HepG2 (cell line): ENCODE measurements around the gene FOXS1. TPM values are rescaled to one million over a fixed set of nuclear protein-coding genes. Genes with fewer than 3 reads are reported as not detected.

Source experiments
- ATAC-seq: fragments of 200-7000 bp; cut with Tn5 transposase; 3 replicates; pipeline ENCODE4 v1.9.1; 2020; ENCODE audit warnings: mild to moderate bottlenecking, moderate library complexity
- BruUV-seq: library from RNA; stranded (reverse); fragments of 400-500 nt; replicated peaks from 2 replicates; lab custom pipeline; 2021; lab: Mats Ljungman, UMichigan
- CTCF ChIA-PET: fragments of 300-600 bp; formaldehyde crosslinking; extraction: SDS; loops from one replicate; lab custom pipeline; 2021; ENCODE audit warnings: low total read pairs, inconsistent platforms, low intra/inter-chr PET ratio; lab: Yijun Ruan, JAX
- POLR2A ChIA-PET: fragments of 350-600 bp; sonication (Branson Sonifier 250); formaldehyde crosslinking; loops from one replicate; lab custom pipeline; 2020; ENCODE audit warnings: antibody characterized with exemption, inconsistent platforms; lab: Yijun Ruan, JAX
- DNase-seq: peaks from one replicate; pipeline ENCODE4 v3.0.0-alpha.2; 2015; ENCODE audit warnings: low spot score
- FAIRE-seq: peaks from 3 replicates; lab custom pipeline; 2011; peaks lifted over from hg19 to GRCh38; lab: Jason Lieb, UNC
- H2AFZ ChIP-seq: one replicate; pipeline ENCODE4 v1.6.1; 2011; ENCODE audit warnings: low read length, inconsistent platforms
- H3K27ac ChIP-seq: fragments of 300-600 bp; 3 replicates; pipeline ENCODE4 v1.8.0; 2011; ENCODE audit warnings: mixed run types, mild to moderate bottlenecking, mixed read lengths, low read length, inconsistent platforms; ENCODE audit not compliant: insufficient read depth; ENCODE audit errors: extremely low read length
- H3K27me3 ChIP-seq, 2 experiments: fragments of 200-600 bp in 1 of 2; 2 replicates in 1 of 2; 3 replicates in 1 of 2; pipeline versions ENCODE4 v1.6.0 to v1.8.0; 2011; ENCODE audit warnings: low read length in 2 of 2, mild to moderate bottlenecking in 2 of 2, moderate library complexity in 2 of 2, inconsistent platforms in 1 of 2; ENCODE audit not compliant: insufficient read depth in 2 of 2, control insufficient read depth in 1 of 2
- H3K36me3 ChIP-seq, 2 experiments: fragments of 200-600 bp in 1 of 2; replicated peaks in 1 of 2; 2 replicates in 1 of 2; 3 replicates in 1 of 2; pipeline versions ENCODE4 v1.5.1 to v1.8.0; 2011; ENCODE audit warnings: low read length in 2 of 2, inconsistent platforms in 1 of 2; ENCODE audit not compliant: insufficient read depth in 2 of 2, control insufficient read depth in 1 of 2
- H3K4me1 ChIP-seq: 2 replicates; pipeline ENCODE4 v1.5.1; 2012; ENCODE audit warnings: low read length, inconsistent platforms; ENCODE audit not compliant: insufficient read depth
- H3K4me2 ChIP-seq: 2 replicates; pipeline ENCODE4 v1.6.0; 2011; ENCODE audit warnings: low read depth, low read length, inconsistent platforms
- H3K4me3 ChIP-seq, 3 experiments: fragments of 200-600 bp in 1 of 3; sonication (generic), shearing (Covaris generic) in 1 of 3; replicated peaks in 1 of 3; 2 replicates each; pipeline ENCODE4 v1.5.1; 2011 to 2016; ENCODE audit warnings: low read length in 3 of 3, inconsistent platforms in 2 of 3, low read depth in 2 of 3, mild to moderate bottlenecking in 2 of 3, control low read depth in 1 of 3, mixed read lengths in 1 of 3; ENCODE audit not compliant: insufficient read depth in 1 of 3
- H3K79me2 ChIP-seq: one replicate; pipeline ENCODE4 v1.6.1; 2011; ENCODE audit warnings: low read length, inconsistent platforms; ENCODE audit not compliant: insufficient read depth
- H3K9ac ChIP-seq: 2 replicates; pipeline ENCODE4 v1.6.0; 2011; ENCODE audit warnings: mild to moderate bottlenecking, low read depth, low read length, inconsistent platforms; ENCODE audit not compliant: insufficient read depth
- H3K9me3 ChIP-seq: 2 replicates; pipeline ENCODE4 v1.5.1; 2012; ENCODE audit warnings: mild to moderate bottlenecking, low read length
- H4K20me1 ChIP-seq: 2 replicates; pipeline ENCODE4 v1.6.0; 2011; ENCODE audit warnings: inconsistent platforms, mild to moderate bottlenecking, low read length, moderate library complexity; ENCODE audit not compliant: insufficient read depth
- KLF16 ChIP-seq, 2 experiments: sonication (generic) in 1 of 2; formaldehyde crosslinking in 1 of 2; IDR thresholded peaks; 2 replicates each; pipeline versions ENCODE4 v1.6.1 to v1.8.0; 2016 to 2023; ENCODE audit warnings: missing genetic modification reagents in 2 of 2, missing compliant biosample characterization in 1 of 2
- MYC ChIP-seq: sonication (generic); formaldehyde crosslinking; IDR thresholded peaks from 2 replicates; pipeline ENCODE4 v1.9.0; 2021; ENCODE audit warnings: missing genetic modification reagents, borderline replicate concordance
- NFE2 ChIP-seq: sonication (generic); formaldehyde crosslinking; IDR thresholded peaks from 2 replicates; pipeline ENCODE4 v1.4.0; 2020; ENCODE audit warnings: missing genetic modification reagents
- ZBTB8A ChIP-seq: sonication (generic); formaldehyde crosslinking; IDR thresholded peaks from 2 replicates; pipeline ENCODE4 v1.4.0; 2020; ENCODE audit warnings: mild to moderate bottlenecking, low read depth, missing genetic modification reagents, borderline replicate concordance
- ZNF225 ChIP-seq: sonication (generic); formaldehyde crosslinking; IDR thresholded peaks from 2 replicates; pipeline ENCODE4 v1.4.0; 2020; ENCODE audit warnings: mild to moderate bottlenecking, missing genetic modification reagents
- ZNF256 ChIP-seq: sonication (generic); formaldehyde crosslinking; conservative IDR thresholded peaks from 2 replicates; pipeline ENCODE4 v1.4.0; 2020; ENCODE audit warnings: missing genetic modification reagents
- ZNF383 ChIP-seq: sonication (generic); formaldehyde crosslinking; IDR thresholded peaks from 2 replicates; pipeline ENCODE4 v1.4.0; 2020; ENCODE audit warnings: missing genetic modification reagents, mild to moderate bottlenecking, borderline replicate concordance
- ZNF788 ChIP-seq: sonication (generic); formaldehyde crosslinking; IDR thresholded peaks from 2 replicates; pipeline ENCODE4 v1.5.0; 2020; ENCODE audit warnings: mild to moderate bottlenecking, missing genetic modification reagents, borderline replicate concordance
- WGBS: methylation state at CpG from one replicate; pipeline ENCODE4 v1.1.6; 2017; ENCODE audit warnings: low lambda C conversion rate; 5-methylcytosine and 5-hydroxymethylcytosine counted together
- in situ Hi-C: cut with HindIII; loops from 2 replicates; pipeline ENCODE4 v1.10.0; 2017; ENCODE audit warnings: low pct_unique_long_range_greater_than_20kb; ENCODE audit not compliant: extremely low pct_ligation_motif_present
- intact Hi-C: fragments of 100-400 bp; cut with micrococcal nuclease; formaldehyde crosslinking; loops from one replicate; pipeline ENCODE4 v1.10.0; 2022; ENCODE audit not compliant: unreplicated experiment
- polyA plus RNA-seq, 8 experiments: library from polyadenylated mRNA; depleted of rRNA in 3 of 8; stranded (reverse) in 7 of 8; unstranded in 1 of 8; fragments of >200 nt; fragmentation: Illumina TruSeq in 4 of 8; extraction: Trizol in 4 of 8; gene quantifications; 2 replicates each; pipeline versions ENCODE4 v1.2.1 to v1.2.3, GENCODE V29; 2011 to 2016; ENCODE audit warnings: low read depth in 4 of 8, missing spikeins in 1 of 8, mixed read lengths in 1 of 8; ENCODE audit not compliant: insufficient read depth in 1 of 8
- total RNA-seq, 5 experiments: library from RNA; depleted of rRNA; stranded (reverse); fragments of >200 nt; fragmentation: Illumina TruSeq; extraction: Trizol; gene quantifications; 2 replicates each; pipeline ENCODE4 v1.2.3, GENCODE V29; 2016; ENCODE audit warnings: low read depth in 1 of 5
- TF ChIP-seq, protein P1 (sequence below): sonication (generic); formaldehyde crosslinking; IDR thresholded peaks from 2 replicates; pipeline ENCODE4 v1.4.0; 2020; ENCODE audit warnings: mild to moderate bottlenecking, missing genetic modification reagents, borderline replicate concordance

The FOXS1 gene
- total and polyA plus RNA-seq, 2 of the 13 experiments (the other 11 are each of a cell fraction or from before 2014, with no cell fraction given): not detected

DNA sequence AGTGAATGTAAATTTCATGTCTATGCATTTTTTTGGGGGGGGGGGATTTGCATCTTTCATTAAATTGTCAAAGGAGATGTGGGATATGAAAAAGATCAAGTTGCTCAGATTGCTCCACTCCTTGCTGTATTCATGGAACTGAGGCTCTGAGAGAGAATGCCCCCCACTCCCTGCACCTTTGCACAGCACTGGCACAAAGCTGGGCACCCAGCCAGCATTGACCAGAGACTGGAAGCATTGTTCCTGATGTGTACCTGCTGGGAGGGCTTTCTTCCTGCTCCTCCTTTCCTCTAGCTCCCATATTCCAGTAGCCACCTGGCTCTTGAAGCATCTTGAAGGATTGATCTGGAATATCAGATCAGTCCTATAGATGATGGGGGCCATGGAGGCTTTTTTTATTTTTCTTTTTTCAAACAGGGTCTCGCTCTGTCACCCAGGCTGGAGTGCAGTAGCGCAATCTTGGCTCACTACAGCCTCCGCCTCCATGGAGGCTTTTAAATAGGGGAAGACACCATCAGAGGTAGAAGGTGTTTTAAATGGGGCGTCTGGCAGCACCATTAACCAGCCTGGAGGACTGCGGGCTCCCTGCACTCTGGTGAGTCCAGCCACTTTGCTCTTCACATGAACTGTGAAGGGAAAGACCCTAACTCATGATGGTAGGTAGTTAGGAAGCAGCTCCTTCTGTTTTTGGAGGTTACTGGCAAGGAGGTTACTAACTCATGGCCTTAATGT lies 14.0 kb upstream of the FOXS1 start:
- Histone ChIP-seq H3K27ac (no peak overlapping the region), H3K9ac (no peak overlapping the region), H4K20me1 (no peaks in the 10 kb centered on the region), H3K4me2 (no peak overlapping the region), H3K4me1 (peaks cover 15% of the 10 kb centered on the region), H3K4me3 (no peak overlapping the region), H3K79me2 (no peaks in the 10 kb centered on the region), H2AFZ (no peak overlapping the region), H3K27me3 (peaks cover 9 to 52% of the 10 kb centered on the region in 2 experiments; a peak in 4 of 5 replicates), H3K9me3 (no peaks in the 10 kb centered on the region), H3K36me3 (no peaks in the 10 kb centered on the region)
- WGBS: 73% methylated on average over 5 of the region's 5 CpGs
- no peak for DNase-seq
- no TSS peak for BruUV-seq
- intact Hi-C loops (no loop called here), in situ Hi-C loops (loop anchor here (5.0 kb wide), 1 partner anchor 93 kb away; the partner anchor contains the start of gene PDRG1)
- ATAC-seq: no peak
- ChIA-PET POLR2A (interaction anchor here (0.6 to 1.3 kb wide), 3 partner anchors 20 to 497 kb away, joined by 3 to 5 read pairs (median 3); partner anchors contain the start of gene PDRG1), CTCF (no interaction called here)
- TF ChIP-seq ZNF788 (CRISPR knock-in tag) (no peak), NFE2 (CRISPR knock-in tag) (no peak), MYC (CRISPR knock-in tag) (0 out of 2 replicates have a peak, but pooled peaks have one; percentile 17)
- FAIRE-seq: no peak

DNA sequence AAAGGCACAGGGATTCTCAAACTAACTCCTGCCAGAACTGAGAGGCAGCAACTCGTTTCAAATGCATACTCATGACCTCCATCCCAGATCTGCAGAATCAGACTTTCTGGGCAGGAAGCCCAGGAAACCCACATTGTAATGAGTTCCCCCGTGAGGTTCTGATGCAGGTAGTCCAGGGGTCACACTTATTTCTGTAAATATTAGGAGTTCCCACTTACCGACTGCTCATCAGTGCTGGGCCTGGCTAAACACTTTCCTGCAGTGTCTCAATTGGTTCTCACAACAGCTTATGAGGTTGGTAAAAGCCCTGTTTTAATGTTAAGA lies 13.3 kb upstream of the FOXS1 start:
- ChIA-PET POLR2A (interaction anchor here (0.6 kb wide), 1 partner anchor 498 kb away, joined by 3 read pairs; no protein-coding TSS in a partner anchor), CTCF (no interaction called here)
- Histone ChIP-seq H2AFZ (no peak overlapping the region), H3K9me3 (no peaks in the 10 kb centered on the region), H3K9ac (no peak overlapping the region), H3K4me3 (no peak overlapping the region), H3K27ac (no peak overlapping the region), H3K36me3 (no peaks in the 10 kb centered on the region), H3K79me2 (no peaks in the 10 kb centered on the region), H3K4me2 (no peak overlapping the region), H3K27me3 (peaks cover 9 to 52% of the 10 kb centered on the region in 2 experiments; a peak in 4 of 5 replicates), H3K4me1 (peaks cover 15% of the 10 kb centered on the region), H4K20me1 (no peaks in the 10 kb centered on the region)
- 2% methylated on average over 3 of the region's 3 CpGs for WGBS
- DNase-seq (no peak), ATAC-seq (no peak), FAIRE-seq (no peak)
- TF ChIP-seq ZNF225 (CRISPR knock-in tag) (no peak), ZNF383 (CRISPR knock-in tag) (no peak), KLF16 (CRISPR knock-in tag; IDR thresholded peaks at IDR 0.05) (no peak), ZBTB8A (CRISPR knock-in tag) (no peak), ZNF256 (CRISPR knock-in tag) (no peak)
- TF ChIP-seq, protein P1, sequence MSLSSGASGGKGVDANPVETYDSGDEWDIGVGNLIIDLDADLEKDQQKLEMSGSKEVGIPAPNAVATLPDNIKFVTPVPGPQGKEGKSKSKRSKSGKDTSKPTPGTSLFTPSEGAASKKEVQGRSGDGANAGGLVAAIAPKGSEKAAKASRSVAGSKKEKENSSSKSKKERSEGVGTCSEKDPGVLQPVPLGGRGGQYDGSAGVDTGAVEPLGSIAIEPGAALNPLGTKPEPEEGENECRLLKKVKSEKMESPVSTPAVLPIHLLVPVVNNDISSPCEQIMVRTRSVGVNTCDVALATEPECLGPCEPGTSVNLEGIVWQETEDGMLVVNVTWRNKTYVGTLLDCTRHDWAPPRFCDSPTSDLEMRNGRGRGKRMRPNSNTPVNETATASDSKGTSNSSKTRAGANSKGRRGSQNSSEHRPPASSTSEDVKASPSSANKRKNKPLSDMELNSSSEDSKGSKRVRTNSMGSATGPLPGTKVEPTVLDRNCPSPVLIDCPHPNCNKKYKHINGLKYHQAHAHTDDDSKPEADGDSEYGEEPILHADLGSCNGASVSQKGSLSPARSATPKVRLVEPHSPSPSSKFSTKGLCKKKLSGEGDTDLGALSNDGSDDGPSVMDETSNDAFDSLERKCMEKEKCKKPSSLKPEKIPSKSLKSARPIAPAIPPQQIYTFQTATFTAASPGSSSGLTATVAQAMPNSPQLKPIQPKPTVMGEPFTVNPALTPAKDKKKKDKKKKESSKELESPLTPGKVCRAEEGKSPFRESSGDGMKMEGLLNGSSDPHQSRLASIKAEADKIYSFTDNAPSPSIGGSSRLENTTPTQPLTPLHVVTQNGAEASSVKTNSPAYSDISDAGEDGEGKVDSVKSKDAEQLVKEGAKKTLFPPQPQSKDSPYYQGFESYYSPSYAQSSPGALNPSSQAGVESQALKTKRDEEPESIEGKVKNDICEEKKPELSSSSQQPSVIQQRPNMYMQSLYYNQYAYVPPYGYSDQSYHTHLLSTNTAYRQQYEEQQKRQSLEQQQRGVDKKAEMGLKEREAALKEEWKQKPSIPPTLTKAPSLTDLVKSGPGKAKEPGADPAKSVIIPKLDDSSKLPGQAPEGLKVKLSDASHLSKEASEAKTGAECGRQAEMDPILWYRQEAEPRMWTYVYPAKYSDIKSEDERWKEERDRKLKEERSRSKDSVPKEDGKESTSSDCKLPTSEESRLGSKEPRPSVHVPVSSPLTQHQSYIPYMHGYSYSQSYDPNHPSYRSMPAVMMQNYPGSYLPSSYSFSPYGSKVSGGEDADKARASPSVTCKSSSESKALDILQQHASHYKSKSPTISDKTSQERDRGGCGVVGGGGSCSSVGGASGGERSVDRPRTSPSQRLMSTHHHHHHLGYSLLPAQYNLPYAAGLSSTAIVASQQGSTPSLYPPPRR: no peak
- no TSS peak for BruUV-seq
- intact Hi-C loops: no loop called here
- in situ Hi-C loops: loop anchor here (5.0 kb wide), 1 partner anchor 94 kb away; the partner anchor contains the start of gene PDRG1
